Measurements from ENCODE around the gene ZC3H4.

The ZC3H4 gene

DNA sequence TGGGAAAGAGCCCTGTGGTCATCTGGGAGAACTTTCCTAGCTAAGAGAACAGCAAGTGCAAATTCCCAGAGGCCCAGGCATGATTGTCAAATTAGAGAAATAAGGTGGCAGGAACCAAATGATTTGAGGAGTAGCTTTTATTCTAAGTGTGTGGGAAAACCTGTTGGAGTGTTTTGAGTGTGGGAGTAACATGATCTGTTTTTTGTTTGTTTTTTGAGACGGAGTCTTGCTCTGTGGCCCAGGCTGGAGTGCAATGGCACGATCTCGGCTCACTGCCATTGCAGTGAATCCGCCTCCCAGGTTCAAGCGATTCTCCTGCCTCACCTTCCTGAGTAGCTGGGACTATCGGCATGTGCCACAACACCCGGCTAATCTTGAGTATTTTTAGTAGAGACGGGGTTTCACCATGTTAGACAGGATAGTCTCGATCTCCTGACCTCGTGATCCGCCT lies 19.5 kb upstream of the ZC3H4 start:
- no peak for DNase-seq (ENCODE audit: low spot score)

GRCh38 chr19:47132194-47132852 lies 18.7 kb upstream of the ZC3H4 start:
- DNase-seq (ENCODE audit: low spot score), result no peak

DNA sequence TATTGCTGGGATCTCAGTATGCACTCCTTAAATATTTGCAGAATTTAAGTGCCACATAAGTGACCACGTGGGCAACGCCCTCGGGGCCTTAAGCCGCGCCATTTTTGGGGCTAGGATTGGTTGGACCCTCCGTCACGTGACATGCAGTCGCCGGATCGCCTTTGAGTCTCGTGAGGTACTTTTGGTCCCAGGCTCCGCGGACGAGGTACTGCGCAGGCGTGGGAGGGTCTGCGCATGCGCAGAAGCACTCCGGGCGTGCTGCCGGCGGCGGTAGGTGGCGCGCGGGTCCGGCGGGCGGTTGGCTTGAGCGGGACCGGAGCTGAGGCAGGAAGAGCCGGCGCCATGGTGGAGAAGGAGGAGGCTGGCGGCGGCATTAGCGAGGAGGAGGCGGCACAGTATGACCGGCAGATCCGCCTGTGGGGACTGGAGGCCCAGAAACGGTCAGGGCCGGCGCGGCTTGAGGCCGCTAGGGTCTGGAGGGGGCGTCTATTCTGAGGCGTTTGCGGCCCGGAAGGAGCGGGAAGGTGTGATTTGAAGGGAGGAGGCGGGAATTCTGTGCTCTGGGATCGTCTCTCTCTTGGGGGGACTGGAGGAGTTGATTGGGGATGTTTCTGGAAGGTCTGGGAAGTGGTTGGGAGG lies 17.1 kb upstream of the ZC3H4 start, which contains the start of gene SAE1:
TSS of gene SAE1 (plus strand) at position 247 of the 639 bp plus-strand sequence. CDS start at position 343, 96 bp downstream.
- peak; percentile 98 for DNase-seq (ENCODE audit: low spot score)

GRCh38 chr19:47130120-47130588 lies 16.6 kb upstream of the ZC3H4 start:
- no peak for DNase-seq (ENCODE audit: low spot score)

- no peak for DNase-seq (ENCODE audit: low spot score)
Observed at GRCh38 chr19:47129579-47129978, 16.0 kb upstream of the ZC3H4 start.

GRCh38 chr19:47125669-47125938 lies 12.0 kb upstream of the ZC3H4 start:
- no peak for DNase-seq (ENCODE audit: low spot score)

DNA sequence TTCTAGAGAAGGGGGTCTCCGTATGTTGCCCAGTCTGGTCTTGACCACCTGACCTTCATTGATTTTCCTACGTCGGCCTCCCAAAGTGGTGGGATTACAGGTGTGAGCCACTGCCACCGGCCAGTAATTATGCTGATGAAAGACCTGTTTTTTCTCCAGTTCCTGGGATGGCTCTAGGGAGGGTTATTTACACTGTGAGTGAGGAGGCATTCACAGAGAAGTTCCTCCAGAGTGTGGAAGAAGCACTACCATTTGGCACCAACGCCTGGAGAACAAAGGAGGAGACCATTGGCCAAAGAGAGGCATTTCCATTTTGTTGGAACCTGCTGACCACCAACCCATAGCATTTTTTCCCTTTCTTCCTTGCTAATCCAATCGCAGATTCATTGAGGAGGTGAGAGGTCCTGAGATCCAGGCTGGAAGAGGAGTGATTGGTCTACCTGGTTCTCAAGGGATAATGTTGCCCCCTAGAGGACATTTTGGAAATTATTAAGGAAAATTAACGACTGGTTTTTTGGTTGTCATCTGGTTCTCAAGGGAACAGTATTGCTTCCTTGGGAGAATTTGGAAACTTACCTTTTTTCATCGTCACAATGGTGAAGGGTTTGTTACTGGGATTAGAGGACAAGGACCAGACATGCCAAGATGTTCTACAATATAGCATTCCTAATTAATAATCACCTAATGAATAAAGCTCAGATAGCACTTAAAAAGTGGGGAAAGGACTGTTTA lies 11.5 kb upstream of the ZC3H4 start:
- DNase-seq (ENCODE audit: low spot score), result peak; percentile 74

GRCh38 chr19:47123406-47123805 lies 9.8 kb upstream of the ZC3H4 start:
- no peak for DNase-seq (ENCODE audit: low spot score)

DNA sequence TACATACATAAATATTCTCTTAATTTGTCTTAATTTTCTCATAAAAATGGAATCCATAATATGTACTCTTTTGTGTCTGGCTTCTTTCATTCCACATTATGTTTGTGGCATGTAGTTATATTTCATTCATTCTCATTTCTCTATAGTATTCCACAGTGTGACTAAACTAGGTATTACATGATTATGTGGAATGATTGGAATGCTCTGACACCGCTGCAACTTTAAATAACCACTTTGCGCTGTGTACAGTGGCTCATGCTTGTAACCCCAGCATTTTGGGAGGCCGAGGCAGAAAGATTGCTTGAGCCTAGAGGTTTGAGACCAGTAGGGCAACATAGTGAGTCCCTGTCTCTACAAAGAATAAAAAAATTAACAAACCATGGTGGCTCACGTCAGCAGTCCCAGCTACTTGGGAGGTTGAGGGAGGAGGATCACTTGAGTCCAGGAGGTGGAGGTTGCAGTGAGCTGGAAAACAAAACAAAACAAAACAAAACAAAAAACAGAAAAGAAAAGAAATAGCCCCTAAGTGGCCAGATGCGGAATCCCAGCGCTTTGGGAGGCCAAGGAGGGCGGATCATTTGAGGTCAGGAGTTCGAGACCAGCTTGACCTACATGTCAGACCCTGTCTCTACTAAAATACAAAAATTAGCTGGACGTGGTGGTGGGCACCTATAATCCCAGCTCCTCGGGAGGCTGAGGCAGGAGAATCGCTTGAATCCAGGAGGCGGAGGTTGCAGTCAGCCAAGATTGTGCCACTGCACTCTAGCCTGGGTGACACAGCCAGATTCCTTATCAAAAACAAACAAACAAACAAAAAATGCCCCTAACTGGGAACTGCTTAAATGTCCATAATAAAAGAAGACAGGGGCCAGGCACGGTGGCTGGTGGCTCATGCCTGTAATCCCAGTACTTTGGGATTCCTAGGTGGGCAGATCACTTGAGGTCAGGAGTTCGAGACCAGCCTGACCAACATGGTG lies 9.1 kb upstream of the ZC3H4 start:
- DNase-seq (ENCODE audit: low spot score), result no peak

- DNase-seq (ENCODE audit: low spot score), result no peak
Observed at GRCh38 chr19:47120470-47121067, 7.0 kb upstream of the ZC3H4 start.

DNA sequence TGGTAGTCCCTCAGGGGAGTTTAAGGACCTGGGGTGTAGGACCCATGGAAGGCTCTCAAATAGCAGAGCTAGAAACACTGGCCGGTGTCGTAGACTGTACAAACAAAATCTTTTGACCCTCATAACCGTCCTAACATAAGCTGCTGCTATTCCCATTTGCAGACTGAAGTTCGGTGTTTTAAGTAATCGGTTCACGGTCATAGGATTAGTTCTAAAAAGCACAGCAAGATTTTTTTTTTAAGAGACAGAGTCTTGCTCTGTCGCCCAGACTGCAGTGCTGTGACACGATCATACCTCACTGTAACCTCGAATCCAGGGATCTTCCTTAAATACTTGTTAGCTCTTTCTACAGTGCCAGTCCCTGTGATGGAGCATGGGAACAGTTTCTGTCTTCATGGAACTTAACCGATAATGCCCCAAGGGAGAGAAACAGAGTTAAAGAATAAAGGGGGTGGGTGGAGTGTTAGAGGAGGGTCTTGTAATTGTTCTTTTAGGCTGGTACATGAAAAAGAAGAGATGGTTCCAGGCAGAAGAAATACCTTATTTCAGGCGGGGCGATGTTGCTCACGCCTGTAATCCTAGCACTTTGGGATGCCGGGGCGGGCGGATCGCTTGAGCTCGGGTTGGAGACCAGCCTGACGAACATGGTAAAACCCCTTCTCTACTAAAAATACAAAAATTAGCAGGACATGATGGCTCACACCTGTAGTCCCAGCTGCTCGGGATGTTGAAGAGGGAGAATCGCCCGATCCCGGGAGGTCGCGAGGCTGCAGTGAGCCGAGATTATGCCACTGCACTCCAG lies 475 bp upstream of the ZC3H4 start:
- no peak for DNase-seq (ENCODE audit: low spot score)

- DNase-seq (ENCODE audit: low spot score), result peak; percentile 55
Observed at GRCh38 chr19:47112166-47112996, 1.2 kb downstream of the ZC3H4 start.

- no peak for DNase-seq (ENCODE audit: low spot score)
Observed at GRCh38 chr19:47111682-47112165, 1.9 kb downstream of the ZC3H4 start.

- no peak for DNase-seq (ENCODE audit: low spot score)
Observed at GRCh38 chr19:47111006-47111621, 2.5 kb downstream of the ZC3H4 start.

DNA sequence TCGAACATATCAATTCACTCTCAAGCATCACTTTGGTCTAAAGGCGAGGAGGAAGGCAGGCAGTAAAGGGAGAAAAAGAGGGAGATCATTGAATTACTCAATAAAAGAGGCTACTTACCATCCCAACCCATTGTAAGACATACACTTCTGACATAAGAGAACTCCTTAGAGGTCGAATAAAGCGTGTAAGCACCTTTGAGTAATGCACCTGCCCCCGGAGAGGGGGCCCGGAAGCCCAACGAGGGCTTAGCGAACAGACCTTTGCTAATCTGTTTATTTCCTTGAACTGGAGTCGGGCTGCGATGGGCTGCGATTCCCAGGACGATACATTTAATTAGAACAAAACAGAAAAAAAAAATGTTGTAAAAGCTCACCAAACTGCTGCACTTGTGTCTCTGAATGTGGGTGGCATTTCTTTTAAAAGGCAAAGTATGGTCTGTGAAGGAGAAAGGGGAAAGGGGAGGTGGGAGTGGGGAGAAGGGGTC lies 3.0 kb downstream of the ZC3H4 start:
- DNase-seq (ENCODE audit: low spot score), result no peak

DNA sequence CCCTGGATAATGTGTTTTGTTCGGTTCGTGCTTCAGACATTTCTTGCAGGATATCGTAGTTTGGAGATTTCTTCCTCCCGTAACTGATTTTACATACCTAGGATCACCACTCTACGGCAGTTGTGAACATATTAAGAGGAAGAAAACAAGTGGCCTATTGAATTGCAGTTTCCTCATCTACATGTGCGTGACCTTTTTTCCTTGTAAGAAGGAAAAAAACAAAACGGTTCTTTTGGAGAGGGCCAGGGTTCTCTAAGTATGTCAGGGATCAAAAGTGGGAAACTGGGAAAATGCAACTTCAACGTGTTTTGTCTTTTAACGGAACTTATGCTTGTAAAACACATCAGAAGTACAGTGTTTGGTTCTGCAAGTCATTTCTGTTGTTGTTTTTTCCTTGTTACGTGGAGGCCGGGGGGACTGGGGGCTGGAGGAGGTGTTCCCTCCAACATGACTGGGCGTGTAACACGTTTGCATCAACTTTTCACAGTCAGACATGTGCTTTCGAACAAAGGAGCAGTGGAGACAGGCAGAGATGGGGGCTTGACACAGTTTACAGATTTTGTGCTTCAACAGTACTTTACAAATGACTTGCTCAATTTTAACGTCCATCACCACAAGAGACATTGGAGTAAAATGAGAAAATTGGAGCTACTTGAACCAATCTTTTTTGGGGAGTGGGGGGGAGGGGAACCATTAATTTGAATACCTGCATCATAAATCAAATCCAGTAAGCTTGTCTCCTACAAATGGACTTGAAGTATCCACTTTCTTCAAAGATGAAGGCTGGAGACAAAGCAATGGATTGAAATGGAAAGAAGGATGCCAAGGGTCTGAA lies 3.8 kb downstream of the ZC3H4 start:
- no peak for DNase-seq (ENCODE audit: low spot score)

GRCh38 chr19:47109177-47109540 lies 4.4 kb downstream of the ZC3H4 start:
- no peak for DNase-seq (ENCODE audit: low spot score)

All from kidney capillary endothelial cell (primary cell).